Measurements from ENCODE around the gene SRBD1.

GRCh38 chr2:45568935-45569334 is 42.1 kb downstream of the SRBD1 start:
- TF ChIP-seq CTCF (IDR thresholded peaks at IDR 0.05 in 8 of 11, conservative IDR thresholded peaks at IDR 0.05 in 3 of 11), result no peak
- no peak for TF ChIP-seq POLR2AphosphoS5 (IDR thresholded peaks at IDR 0.05)

Measured in spleen (tissue), 7 donors.